A549 treated with GW870086 at 1 μM for 4 hours (cell line): Measurements from ENCODE around the gene GABRD. TPM values are rescaled to one million over a fixed set of nuclear protein-coding genes. Genes with fewer than 3 reads are reported as not detected.

Experiments
- total RNA-seq: library from RNA; stranded (reverse); fragments of 200-300 nt; extraction: Qiagen RNA extraction; gene quantifications from 5 replicates; pipeline ENCODE4 v1.2.3, GENCODE V29; 2022; ENCODE audit warnings: low read depth

Gene GABRD
- 0.23 to 1.1 TPM (median 0.63 TPM) in 5 replicates for total RNA-seq

DNA sequence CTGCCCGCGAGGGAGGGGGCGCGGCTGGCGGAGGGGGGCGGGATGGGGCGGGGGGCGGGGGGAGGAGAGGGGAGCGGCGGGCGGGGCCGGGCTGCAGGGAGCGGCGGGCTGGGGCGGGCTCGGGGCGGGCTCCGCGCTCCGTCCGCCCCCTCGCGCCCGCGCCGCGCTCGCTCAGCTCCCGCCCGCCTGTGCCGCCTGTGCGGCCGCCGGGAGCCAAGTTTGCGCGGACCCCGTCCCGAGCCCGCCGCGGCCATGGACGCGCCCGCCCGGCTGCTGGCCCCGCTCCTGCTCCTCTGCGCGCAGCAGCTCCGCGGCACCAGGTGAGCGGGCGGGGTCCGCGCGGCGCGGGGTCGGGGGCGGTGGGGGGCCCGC, at the start of gene GABRD:
Gene GABRD (plus strand): TSS at position 174 of the 372 bp plus-strand sequence. CDS start 79 bp downstream, at position 253.

GRCh38 chr1:2003541-2004131, 15.5 kb upstream of the GABRD start, which contains the start of gene CFAP74:
Gene CFAP74, minus strand, starts transcription at chr1:2003786. Its CDS starts 12,830 bp downstream, at chr1:1990956.

DNA sequence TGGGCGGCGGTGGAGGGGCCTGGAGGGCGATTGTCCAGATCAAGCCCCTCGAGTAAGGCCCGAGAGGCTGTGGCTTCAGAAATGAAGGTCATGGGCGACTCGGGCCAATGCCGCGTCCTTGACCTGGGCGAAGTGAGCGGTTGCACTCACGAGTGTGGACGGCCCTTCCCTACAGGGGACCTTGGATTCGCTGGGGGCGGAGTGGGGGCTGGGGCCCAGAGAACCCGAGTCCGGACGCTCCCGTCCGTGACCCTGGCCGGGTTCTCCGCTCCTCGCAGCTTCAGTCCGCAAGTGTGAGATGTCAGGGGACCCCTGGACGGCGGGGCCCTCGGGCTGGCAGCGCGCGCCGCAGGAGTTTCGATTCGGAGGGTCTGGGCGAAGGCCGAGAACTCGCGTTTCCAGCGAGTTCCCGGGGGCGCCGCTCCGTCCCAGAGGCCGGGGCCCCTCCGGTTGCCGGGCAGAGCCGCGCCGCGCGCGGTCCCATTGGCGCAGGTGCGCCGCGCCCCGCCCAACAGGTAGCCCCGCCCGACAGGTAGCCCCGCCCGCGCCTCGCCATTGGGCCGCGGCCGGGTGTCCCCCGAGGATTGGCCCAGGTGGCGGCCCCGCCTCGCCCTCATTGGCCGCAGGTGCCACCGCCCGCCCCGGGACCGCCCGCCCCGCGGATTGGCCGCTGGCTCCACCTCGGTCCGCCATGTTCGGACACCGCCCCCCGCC, 30.7 kb downstream of the GABRD start, which contains the start of gene PRKCZ:
Gene PRKCZ (plus strand): TSS at position 694 of the 714 bp plus-strand sequence. CDS start 220 bp downstream, outside the sequence.

Other genes with a start within 250 kb of the GABRD start
- gene NADK, start 240.9 kb upstream of the GABRD start, total RNA-seq = 27.9 to 40.6 TPM (median 35.7 TPM) in 5 replicates
- gene GNB1, start 128.3 kb upstream of the GABRD start, total RNA-seq = 174 to 207 TPM (median 197 TPM) in 5 replicates
- 0.17 to 0.49 TPM (median 0.26 TPM) in 4 of 5 replicates, not detected in the other for gene CALML6, start 104.1 kb upstream of the GABRD start, total RNA-seq
- gene TMEM52, start 100.1 kb upstream of the GABRD start, total RNA-seq = 0.65 to 0.80 TPM (median 0.74 TPM) in 5 replicates
- 0.05 TPM in 1 of 5 replicates, not detected in the others for gene CFAP74, start 15.6 kb upstream of the GABRD start, total RNA-seq
- gene PRKCZ, start 31.1 kb downstream of the GABRD start, total RNA-seq = 8.5 to 9.6 TPM (median 9.5 TPM) in 5 replicates
- 39.2 to 65.1 TPM (median 59.7 TPM) in 5 replicates for gene FAAP20, start 175.4 kb downstream of the GABRD start, total RNA-seq
- 22.2 to 28.1 TPM (median 26.1 TPM) in 5 replicates for gene SKI, start 209.0 kb downstream of the GABRD start, total RNA-seq